H9 (cell line): ENCODE data around the gene ABCA1. TPM values are rescaled to one million over a fixed set of nuclear protein-coding genes. Genes with fewer than 3 reads are reported as not detected.

Source experiments
- DNase-seq: peaks from one replicate; pipeline ENCODE4 v3.0.0-alpha.2; 2017
- H2AFZ ChIP-seq: one replicate; pipeline ENCODE4 v1.6.1; 2013; ENCODE audit warnings: mild to moderate bottlenecking, low read length, control low read depth, moderate library complexity
- H2AK5ac ChIP-seq: 2 replicates; pipeline ENCODE4 v1.6.1; 2013; ENCODE audit warnings: low read length, control low read depth, mixed read lengths; ENCODE audit not compliant: insufficient read length
- H2BK120ac ChIP-seq: one replicate; pipeline ENCODE4 v1.6.1; 2013; ENCODE audit warnings: low read depth, mild to moderate bottlenecking, low read length, control low read depth, inconsistent platforms; ENCODE audit not compliant: poor library complexity, severe bottlenecking
- H2BK12ac ChIP-seq: 2 replicates; pipeline ENCODE4 v1.6.1; 2013; ENCODE audit warnings: low read length, control low read depth, mixed read lengths, low read depth; ENCODE audit not compliant: insufficient read length
- H2BK15ac ChIP-seq: 2 replicates; pipeline ENCODE4 v1.6.1; 2013; ENCODE audit warnings: low read depth, low read length, control low read depth
- H2BK20ac ChIP-seq: one replicate; pipeline ENCODE4 v1.6.1; 2013; ENCODE audit warnings: low read depth, mild to moderate bottlenecking, low read length, control low read depth, inconsistent platforms; ENCODE audit not compliant: poor library complexity, severe bottlenecking
- H2BK5ac ChIP-seq: 2 replicates; pipeline ENCODE4 v1.6.1; 2013; ENCODE audit warnings: low read length, control low read depth, mixed read lengths; ENCODE audit not compliant: insufficient read length
- H3K14ac ChIP-seq: 2 replicates; pipeline ENCODE4 v1.6.1; 2013; ENCODE audit warnings: low read length, control low read depth; ENCODE audit not compliant: insufficient read depth
- H3K18ac ChIP-seq: 2 replicates; pipeline ENCODE4 v1.6.1; 2013; ENCODE audit warnings: low read depth, mild to moderate bottlenecking, mixed read lengths, low read length, control low read depth; ENCODE audit not compliant: insufficient read length
- H3K23ac ChIP-seq: 2 replicates; pipeline ENCODE4 v1.6.1; 2013; ENCODE audit warnings: low read length, control low read depth, mixed read lengths, low read depth; ENCODE audit not compliant: insufficient read length
- H3K23me2 ChIP-seq: 2 replicates; pipeline ENCODE4 v1.6.1; 2013; ENCODE audit warnings: low read depth, mild to moderate bottlenecking, mixed read lengths, low read length, control low read depth; ENCODE audit not compliant: insufficient read length, poor library complexity, severe bottlenecking
- H3K27ac ChIP-seq: 2 replicates; pipeline ENCODE4 v1.5.1; 2013; ENCODE audit warnings: low read length, control low read depth, mixed read lengths, low read depth; ENCODE audit not compliant: insufficient read length
- H3K27me3 ChIP-seq: 2 replicates; pipeline ENCODE4 v1.6.1; 2013; ENCODE audit warnings: low read length, control low read depth, inconsistent platforms; ENCODE audit not compliant: insufficient read depth
- H3K4ac ChIP-seq: 2 replicates; pipeline ENCODE4 v1.6.1; 2013; ENCODE audit warnings: low read depth, mild to moderate bottlenecking, control low read depth, inconsistent platforms, low read length, moderate library complexity
- H3K4me1 ChIP-seq: 2 replicates; pipeline ENCODE4 v1.6.1; 2013; ENCODE audit warnings: low read length, control low read depth, inconsistent platforms; ENCODE audit not compliant: insufficient read depth
- H3K4me2 ChIP-seq: 2 replicates; pipeline ENCODE4 v1.6.1; 2013; ENCODE audit warnings: low read length, control low read depth, mixed read lengths; ENCODE audit not compliant: insufficient read length, insufficient read depth
- H3K56ac ChIP-seq: 2 replicates; pipeline ENCODE4 v1.6.1; 2013; ENCODE audit warnings: low read depth, mild to moderate bottlenecking, mixed read lengths, low read length, control low read depth; ENCODE audit not compliant: insufficient read length
- H3K79me1 ChIP-seq: 2 replicates; pipeline ENCODE4 v1.6.1; 2013; ENCODE audit warnings: low read depth, mild to moderate bottlenecking, moderate library complexity, low read length, control low read depth, inconsistent platforms; ENCODE audit not compliant: insufficient read depth, poor library complexity, severe bottlenecking
- H3K79me2 ChIP-seq: 2 replicates; pipeline ENCODE4 v1.6.1; 2013; ENCODE audit warnings: low read length, control low read depth, inconsistent platforms; ENCODE audit not compliant: insufficient read depth
- H3K9ac ChIP-seq: 2 replicates; pipeline ENCODE4 v1.6.1; 2013; ENCODE audit warnings: low read length, control low read depth, mixed read lengths; ENCODE audit not compliant: insufficient read length; ENCODE audit errors: extremely low read depth
- H3K9me3 ChIP-seq: one replicate; pipeline ENCODE4 v1.6.1; 2013; ENCODE audit warnings: low read depth, low read length, inconsistent platforms; ENCODE audit not compliant: control insufficient read depth
- H3T11ph ChIP-seq: one replicate; pipeline ENCODE4 v1.6.1; 2013; ENCODE audit warnings: mild to moderate bottlenecking, low read length, control low read depth, inconsistent platforms
- H4K20me1 ChIP-seq: one replicate; pipeline ENCODE4 v1.6.1; 2013; ENCODE audit not compliant: control insufficient read depth, insufficient read length, insufficient read depth
- H4K5ac ChIP-seq: 2 replicates; pipeline ENCODE4 v1.6.1; 2013; ENCODE audit warnings: low read depth, mild to moderate bottlenecking, mixed read lengths, low read length, control low read depth; ENCODE audit not compliant: insufficient read length
- H4K8ac ChIP-seq: replicated peaks from 2 replicates; pipeline ENCODE4 v1.6.1; 2013; ENCODE audit warnings: low read length, control low read depth, mixed read lengths, low read depth; ENCODE audit not compliant: insufficient read length
- H4K91ac ChIP-seq: 2 replicates; pipeline ENCODE4 v1.6.1; 2013; ENCODE audit warnings: low read depth, mild to moderate bottlenecking, moderate library complexity, mixed read lengths, low read length, control low read depth; ENCODE audit not compliant: insufficient read length
- H3K27ac Mint-ChIP-seq, 3 experiments: 2 replicates in 2 of 3; 3 replicates in 1 of 3; pipeline ENCODE4 v1.8.0; 2020 to 2021; ENCODE audit warnings: mixed read lengths in 3 of 3, mild to moderate bottlenecking in 1 of 3, moderate library complexity in 1 of 3
- H3K27me3 Mint-ChIP-seq: 2 replicates; pipeline ENCODE4 v1.8.0; 2021; ENCODE audit warnings: low read depth, mild to moderate bottlenecking, moderate library complexity, mixed read lengths
- H3K36me3 Mint-ChIP-seq, 3 experiments: 2 replicates in 2 of 3; 3 replicates in 1 of 3; pipeline ENCODE4 v1.8.0; 2020 to 2021; ENCODE audit warnings: low read depth in 3 of 3, mixed read lengths in 3 of 3; ENCODE audit not compliant: insufficient read depth in 1 of 3
- H3K4me1 Mint-ChIP-seq, 2 experiments: 2 replicates each; pipeline ENCODE4 v1.8.0; 2020; ENCODE audit warnings: mixed read lengths in 2 of 2
- H3K4me3 Mint-ChIP-seq, 2 experiments: 2 replicates in 1 of 2; 3 replicates in 1 of 2; pipeline ENCODE4 v1.8.0; 2020 to 2021; ENCODE audit warnings: mild to moderate bottlenecking in 2 of 2, mixed read lengths in 2 of 2, moderate library complexity in 1 of 2
- H3K9me3 Mint-ChIP-seq, 2 experiments: 2 replicates in 1 of 2; 3 replicates in 1 of 2; pipeline ENCODE4 v1.8.0; 2020; ENCODE audit warnings: mild to moderate bottlenecking in 2 of 2, mixed read lengths in 2 of 2, moderate library complexity in 1 of 2
- WGBS: extraction: QIAGEN DNeasy Blood & Tissue Kit; methylation state at CpG from one replicate; pipeline ENCODE4 v1.1.7; 2013; ENCODE audit warnings: missing lambda C conversion rate, low lambda C conversion rate, mixed read lengths; ENCODE audit not compliant: insufficient read length; ENCODE audit errors: extremely low coverage; 5-methylcytosine and 5-hydroxymethylcytosine counted together
- total RNA-seq: library from RNA; stranded (reverse); gene quantifications from 2 replicates; pipeline ENCODE4 v1.2.1, GENCODE V29; 2021
- TF ChIP-seq, protein P1 (sequence below): fragments of 200-600 bp; sonication (generic); conservative IDR thresholded peaks from 3 replicates; pipeline ENCODE4 v1.8.0; 2021; ENCODE audit warnings: antibody characterized with exemption, mild to moderate bottlenecking

Gene ABCA1
- total RNA-seq, 1 experiment from 2014 or later, result 16.6 TPM

DNA sequence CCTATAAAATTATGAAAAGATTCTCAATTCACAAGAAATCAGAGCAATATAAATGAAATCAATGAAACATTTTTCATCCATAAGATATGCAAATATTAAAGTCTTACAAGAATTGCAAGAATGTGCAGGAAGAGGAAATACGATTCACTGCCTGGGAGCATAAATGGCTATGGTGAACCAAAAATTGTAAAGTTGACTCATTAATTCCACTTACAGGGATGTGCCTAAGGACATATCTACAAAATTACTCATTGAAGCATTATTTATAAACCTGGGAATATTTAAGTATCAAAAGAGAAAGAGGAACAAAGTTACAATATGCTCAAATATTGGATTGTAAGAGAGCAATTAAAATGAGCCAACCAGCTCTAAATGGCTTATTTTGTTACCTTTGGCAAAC, 187.3 kb downstream of the ABCA1 start:
- no peaks in the 10 kb centered on the region for H3K9me3 ChIP-seq
- no peak overlapping the region for H2AK5ac ChIP-seq

More for the DNA sequence above, 187.3 kb downstream of the ABCA1 start:
- WGBS, result no CpG with 5 or more reads among the region's 1 CpG
- H3K4me3 Mint-ChIP-seq, result no peak overlapping the region
- Histone ChIP-seq H3K18ac (no peak overlapping the region), H2AFZ (no peak overlapping the region), H3K56ac (no peak overlapping the region), H3K23me2 (no peaks in the 10 kb centered on the region), H3K9ac (no peak overlapping the region), H3T11ph (no peak overlapping the region), H4K8ac (no peak overlapping the region), H3K79me2 (no peaks in the 10 kb centered on the region), H2BK12ac (no peak overlapping the region), H2BK120ac (no peak overlapping the region), H3K14ac (no peak overlapping the region), H3K27me3 (no peaks in the 10 kb centered on the region), H4K20me1 (no peaks in the 10 kb centered on the region), H3K4ac (no peak overlapping the region), H4K5ac (no peak overlapping the region), H2BK5ac (no peak overlapping the region), H2BK15ac (no peak overlapping the region), H4K91ac (no peak overlapping the region), H3K79me1 (no peaks in the 10 kb centered on the region), H2BK20ac (no peak overlapping the region), H3K4me1 (no peaks in the 10 kb centered on the region), H3K4me2 (no peak overlapping the region), H3K23ac (no peak overlapping the region), H3K27ac (no peak overlapping the region)
- no peak overlapping the region for H3K27ac Mint-ChIP-seq
- no peaks in the 10 kb centered on the region for H3K27me3 Mint-ChIP-seq
- H3K36me3 Mint-ChIP-seq, result no peaks in the 10 kb centered on the region
- peaks cover 5 to 6% of the 10 kb centered on the region in 2 experiments; a peak in 3 of 4 replicates for H3K4me1 Mint-ChIP-seq
- TF ChIP-seq, protein P1, sequence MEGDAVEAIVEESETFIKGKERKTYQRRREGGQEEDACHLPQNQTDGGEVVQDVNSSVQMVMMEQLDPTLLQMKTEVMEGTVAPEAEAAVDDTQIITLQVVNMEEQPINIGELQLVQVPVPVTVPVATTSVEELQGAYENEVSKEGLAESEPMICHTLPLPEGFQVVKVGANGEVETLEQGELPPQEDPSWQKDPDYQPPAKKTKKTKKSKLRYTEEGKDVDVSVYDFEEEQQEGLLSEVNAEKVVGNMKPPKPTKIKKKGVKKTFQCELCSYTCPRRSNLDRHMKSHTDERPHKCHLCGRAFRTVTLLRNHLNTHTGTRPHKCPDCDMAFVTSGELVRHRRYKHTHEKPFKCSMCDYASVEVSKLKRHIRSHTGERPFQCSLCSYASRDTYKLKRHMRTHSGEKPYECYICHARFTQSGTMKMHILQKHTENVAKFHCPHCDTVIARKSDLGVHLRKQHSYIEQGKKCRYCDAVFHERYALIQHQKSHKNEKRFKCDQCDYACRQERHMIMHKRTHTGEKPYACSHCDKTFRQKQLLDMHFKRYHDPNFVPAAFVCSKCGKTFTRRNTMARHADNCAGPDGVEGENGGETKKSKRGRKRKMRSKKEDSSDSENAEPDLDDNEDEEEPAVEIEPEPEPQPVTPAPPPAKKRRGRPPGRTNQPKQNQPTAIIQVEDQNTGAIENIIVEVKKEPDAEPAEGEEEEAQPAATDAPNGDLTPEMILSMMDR, result no peak
- no peak for DNase-seq
- no peaks in the 10 kb centered on the region for H3K9me3 Mint-ChIP-seq
